GM19397 (cell line): ENCODE results near the gene NTRK1.

Experiments used
- ATAC-seq: cut with Tn5 transposase; IDR thresholded peaks from one replicate; pipeline ENCODE4 v1.9.1; 2021; ENCODE audit warnings: mild to moderate bottlenecking, moderate library complexity; ENCODE audit not compliant: unreplicated experiment

NTRK1 gene

DNA sequence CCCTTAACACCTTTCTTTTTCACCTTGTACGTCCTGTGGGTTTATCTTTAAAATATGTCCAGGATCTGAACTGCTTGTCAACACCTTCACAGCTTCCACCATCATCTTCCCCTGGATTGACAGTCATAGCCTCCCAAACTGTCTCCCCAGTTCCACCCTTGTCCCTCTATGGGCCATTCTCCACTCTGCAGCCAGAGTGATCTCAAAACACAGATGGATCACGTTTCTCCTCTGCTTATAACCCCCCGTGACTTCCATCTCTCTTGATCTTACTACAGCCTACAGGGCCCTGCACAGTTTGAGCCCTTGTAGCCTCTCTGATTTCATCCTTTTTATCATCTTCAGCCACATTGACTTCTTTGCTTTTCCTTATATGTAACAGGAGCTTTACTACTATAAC, 6.0 kb upstream of the NTRK1 start:
- ATAC-seq: no peak

DNA sequence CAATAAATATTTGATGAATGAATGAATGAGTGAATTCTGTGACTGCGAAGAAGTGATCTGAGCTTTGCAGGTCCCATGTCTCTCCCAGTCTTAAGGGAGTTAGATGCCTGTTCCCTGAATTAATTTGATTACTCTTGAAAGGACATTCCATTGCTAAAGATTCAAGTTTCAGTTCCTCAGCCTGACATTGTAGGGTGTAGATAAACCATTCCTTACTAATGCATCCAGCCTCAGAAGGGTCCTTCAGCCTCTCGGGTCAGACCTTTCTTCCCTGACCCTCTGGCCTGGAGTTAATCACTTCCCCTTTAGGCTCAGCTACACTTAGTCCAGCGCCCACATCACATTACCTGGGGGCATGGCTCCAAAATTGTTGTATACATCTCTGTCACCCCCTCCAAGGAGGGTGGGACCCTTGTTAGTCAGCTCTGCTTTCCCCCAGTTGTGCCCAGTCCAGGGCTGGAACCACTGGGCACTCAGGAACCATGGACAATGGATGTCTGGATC, 4.3 kb upstream of the NTRK1 start:
- no peak for ATAC-seq

DNA sequence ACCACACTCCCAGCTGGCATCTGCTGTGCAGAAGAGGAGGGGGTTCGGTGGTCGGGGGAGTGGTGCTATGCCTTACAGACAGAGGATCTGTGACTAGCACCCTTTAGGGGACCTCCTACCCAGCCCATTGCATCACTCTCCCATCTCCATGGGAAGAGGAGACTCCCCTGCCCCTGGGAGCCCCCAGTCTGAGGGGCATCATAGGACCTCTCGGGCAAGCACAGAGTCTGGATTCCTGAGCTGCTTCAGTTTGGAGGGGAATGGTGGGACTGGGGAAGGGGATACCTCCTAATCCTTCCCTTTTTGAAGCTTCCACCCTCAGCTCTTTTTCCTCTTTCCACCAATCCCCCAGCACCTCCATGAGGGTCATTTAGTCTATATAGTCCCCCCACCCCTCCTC, 3.1 kb upstream of the NTRK1 start:
- ATAC-seq: no peak

DNA sequence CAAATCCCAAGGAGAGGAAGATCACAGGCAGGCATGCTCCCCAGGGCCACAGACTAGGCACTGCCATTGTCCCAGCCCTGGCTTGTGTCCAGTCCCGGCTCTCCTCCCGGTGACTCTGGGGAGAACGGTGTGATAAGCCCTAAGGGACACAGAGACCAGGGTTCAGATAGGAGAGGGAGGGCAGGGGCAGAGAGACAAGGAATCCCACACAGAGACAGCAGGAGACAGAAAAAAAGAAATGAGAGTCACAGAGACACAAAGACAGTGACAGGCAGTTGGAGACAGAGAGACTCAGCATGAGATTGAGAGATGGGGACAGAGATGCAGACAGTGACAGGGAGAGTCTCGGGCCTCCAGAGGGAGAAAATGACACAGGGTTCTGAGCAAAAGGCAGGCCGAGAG, 2.1 kb upstream of the NTRK1 start:
- ATAC-seq: no peak

DNA sequence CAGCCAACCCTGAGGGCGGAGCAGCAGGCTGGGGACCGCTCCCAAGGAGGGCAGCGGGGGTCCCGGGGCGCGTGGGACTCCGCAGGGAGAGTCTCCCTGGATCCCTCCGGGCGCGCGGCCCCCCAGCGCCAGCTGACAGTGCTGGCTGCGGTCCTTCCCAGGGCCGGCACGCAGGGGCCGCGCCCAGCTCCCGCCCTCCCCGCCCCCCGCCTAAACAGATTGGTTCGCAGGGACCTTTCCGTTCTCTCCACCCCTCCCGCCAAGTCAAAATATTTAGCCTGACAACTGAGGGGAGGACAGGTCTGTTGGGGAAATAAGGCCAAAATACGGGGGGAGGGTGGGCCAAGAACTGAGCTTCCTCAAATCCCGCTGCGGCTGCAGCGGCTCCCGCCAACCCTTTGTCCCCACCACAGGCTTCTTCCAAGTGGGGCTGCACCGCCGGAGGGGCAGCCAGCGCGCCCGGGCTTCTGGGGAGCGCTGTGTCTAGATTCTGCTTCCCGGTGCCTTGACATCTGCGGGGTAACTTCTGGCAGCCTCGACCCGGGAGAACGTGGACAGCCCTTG, 1.6 kb upstream of the NTRK1 start, which contains the start of gene INSRR:
TSS of gene INSRR (minus strand) at position 159 of the 564 bp plus-strand sequence. CDS start 496 bp downstream, outside the sequence.
- no peak for ATAC-seq

DNA sequence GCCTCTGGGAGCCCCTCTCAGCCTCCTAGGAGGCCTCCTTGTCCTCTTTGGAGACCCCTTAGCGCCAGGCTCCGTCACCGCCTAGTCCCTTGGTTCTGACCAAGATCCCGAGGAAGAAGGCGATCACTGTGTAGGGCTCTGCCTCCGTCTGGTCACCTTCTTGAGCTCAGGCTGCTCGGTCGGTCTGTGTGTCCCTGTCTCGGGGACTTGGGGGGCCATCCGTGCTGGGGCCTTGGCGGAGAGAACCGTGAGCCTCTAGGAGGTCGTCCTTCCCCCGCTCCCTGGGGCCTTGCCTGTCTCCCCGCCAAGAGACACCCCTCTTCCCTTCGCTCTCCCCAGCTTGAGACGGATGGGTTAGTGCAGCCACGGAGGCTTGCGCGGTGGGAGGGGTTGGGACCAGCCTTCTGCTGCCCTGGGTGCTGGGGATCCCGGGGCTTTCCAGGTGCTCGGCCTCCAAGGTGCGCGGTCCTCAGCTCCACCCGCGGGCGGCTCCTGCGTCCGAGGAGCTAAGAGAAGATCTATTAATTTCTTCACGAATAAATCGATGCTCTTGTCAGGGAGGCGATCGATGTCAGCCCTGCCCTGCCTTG, 1.0 kb upstream of the NTRK1 start:
- ATAC-seq: no peak

DNA sequence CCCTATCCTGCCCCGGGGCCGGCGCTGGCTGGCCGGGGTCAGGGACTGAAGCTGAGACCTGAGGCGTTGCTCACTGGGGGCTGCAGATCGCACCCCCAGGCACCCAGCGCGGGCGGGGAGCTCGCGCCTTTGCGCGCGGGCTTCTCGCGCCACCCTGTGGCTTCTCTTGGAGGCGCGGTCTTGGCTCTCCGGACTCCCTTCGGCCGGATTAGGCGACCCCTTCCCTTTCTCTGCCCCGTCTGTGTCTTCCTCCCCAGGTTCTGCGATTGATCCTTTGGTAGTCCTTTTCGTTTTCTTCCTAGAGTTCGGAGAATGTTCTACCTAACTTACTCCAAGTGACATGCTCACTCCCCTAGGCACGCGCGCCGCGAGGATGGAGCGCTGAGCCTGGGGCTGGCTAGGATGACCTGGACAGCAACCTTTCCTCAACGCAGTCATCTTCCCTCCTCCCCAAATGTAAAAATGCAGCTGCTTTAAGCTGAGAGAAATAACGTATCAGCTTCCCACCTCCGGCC, 495 bp upstream of the NTRK1 start:
- ATAC-seq: no peak

DNA sequence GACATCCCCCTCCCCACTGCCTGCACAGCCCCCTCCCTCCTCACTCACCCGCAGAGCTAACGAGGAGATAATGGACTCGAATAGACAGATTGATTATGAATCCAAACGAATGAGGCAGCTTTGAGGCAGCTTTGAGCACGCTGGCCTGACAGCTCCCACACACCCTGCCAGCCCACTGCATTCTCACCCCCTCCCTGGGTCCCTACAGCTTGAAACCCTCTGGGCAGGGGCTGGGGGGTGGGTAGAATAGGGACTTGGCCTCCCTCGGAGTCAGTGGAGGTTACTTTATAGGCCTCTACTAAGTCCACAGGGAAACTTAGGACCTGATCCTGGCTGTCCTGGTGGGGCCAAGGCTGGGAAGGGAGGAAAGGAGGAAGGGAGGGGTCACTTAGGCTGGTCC, 1.9 kb downstream of the NTRK1 start:
- no peak for ATAC-seq

DNA sequence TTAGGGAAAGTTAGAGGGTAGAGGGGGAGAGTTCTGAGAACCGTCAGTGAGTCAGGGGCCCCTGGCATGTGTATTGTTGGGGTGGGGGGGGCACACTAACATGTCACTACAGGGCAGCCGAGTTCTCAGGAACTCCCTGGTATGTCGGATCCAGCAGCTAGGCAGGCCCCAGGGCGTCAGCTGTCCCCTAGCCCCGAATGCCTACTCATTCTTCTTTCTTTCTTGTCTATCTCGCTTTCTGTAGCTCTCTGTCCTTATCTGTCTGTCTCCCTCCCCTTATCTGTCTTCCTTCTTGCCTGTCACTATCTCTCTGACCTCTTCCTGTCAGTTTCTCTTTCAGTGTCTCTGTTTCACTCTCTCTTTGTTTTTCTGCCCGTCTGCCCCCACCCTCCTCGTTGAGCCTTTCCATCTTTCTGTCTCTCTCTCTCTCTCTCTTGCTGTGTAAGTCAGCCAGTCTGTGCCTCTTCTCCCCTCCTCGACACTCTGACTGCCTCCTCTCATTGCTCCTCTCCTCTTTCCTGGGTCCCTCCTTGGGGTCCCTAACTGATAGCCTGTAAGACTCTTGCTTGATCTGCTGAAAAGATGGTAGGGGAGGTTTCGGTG, 2.4 kb downstream of the NTRK1 start:
- no peak for ATAC-seq

DNA sequence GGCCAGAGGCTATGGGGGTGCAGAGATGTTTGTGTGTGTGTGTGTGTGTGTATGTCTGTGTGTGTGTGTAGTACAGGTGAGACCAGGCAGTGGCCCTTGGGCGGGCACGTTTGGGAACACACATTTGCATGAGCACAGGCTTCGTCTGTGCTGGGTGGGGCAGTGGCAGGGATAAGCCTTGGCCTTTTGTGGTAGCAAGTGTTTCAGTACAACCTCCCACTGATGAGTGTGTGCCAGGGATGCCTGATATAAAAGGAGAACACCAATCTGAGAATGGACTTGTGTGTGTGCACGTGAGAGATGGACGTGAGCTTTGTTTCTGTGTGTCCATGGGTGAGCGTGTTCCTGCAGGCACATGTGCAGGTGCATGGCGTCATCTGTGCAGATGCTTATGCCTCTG, 3.0 kb downstream of the NTRK1 start:
- ATAC-seq: no peak

DNA sequence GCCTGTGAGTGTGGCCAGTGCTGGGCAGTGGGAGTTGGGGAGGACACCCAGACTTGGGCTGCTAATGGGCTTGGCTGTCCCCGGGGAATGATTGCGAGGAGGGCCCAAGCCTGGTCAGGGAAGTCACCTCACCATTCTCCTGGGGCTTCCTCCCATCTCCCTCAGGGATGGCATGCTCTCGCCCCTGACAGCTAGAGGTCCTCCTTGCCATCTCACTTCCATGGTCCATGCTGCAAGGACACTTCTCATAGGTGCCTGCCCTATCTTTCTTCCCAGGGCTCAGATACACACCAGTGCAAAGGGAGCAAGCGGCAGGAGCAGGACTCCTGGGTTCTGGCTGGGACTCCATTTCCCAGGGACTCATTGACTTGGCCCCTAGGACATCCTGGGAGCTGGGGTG, 4.1 kb downstream of the NTRK1 start:
- no peak for ATAC-seq

DNA sequence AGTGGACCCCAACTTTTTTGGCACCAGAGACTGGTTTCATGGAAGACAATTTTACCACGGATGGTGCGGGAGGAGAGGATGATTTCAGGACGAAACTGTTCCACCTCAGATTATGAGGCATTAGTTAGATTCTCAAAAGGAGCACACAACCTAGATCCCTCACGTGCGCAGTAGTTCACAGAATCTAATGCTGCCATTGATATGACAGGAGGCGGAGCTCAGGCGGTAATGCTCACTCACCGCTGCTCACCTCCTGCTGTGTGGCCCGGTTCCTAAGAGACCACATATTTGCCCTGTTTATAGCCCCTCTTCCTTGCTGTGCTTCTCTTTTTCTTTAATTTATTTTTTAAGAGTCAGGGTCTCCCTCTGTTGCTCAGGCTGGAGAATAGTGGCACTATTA, 4.6 kb downstream of the NTRK1 start:
- no peak for ATAC-seq

DNA sequence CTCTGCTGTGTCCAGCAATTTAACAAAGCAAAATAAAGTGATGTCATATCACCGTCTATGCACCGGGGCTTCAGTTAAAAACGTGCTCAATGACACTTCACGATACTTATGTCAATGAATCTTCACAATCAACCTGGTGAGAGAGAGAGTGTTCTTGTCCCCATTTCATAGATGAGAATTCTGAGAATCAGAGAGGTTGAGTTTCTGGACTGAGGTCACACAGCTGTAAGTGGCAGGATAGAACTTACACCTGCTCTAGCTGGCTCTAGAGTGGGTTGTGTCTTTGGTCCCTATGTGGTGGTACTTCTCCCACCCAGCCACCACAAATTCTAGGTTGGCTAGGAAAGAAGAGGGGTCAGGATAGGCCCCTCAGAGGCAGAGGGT, 5.2 kb downstream of the NTRK1 start:
- no peak for ATAC-seq

DNA sequence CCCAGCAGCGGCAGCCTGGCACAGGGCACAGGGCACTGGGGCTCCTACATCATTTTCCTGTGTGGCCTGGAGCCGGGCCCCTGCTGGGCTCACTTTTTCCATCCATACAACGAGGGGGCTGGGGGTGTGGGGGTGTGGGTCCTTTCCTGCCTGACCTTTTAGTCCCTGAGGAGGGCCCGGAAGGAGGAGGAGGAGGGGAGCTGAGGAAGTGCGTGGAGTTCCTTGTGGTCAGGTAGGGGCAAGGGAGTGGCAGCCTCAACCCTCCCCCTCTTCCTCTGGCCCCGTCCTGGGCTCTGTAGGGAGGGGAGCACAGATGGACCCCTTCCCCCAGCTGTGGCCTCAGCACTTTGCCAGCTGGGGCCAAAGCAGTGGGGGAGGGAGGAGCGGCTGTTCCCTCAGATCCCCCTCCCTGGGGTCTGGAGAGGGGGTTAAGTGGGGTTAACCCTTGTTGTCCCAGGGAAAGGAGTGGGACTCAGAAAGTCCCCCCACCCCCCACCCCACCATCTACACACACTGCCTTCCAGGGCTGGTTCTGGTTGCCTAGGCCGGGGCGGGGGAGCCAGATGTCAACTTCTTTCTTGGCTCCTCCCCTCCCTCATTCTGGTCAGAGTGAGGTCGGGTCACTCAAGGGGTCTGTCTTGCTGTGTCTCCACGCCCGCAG, 5.7 kb downstream of the NTRK1 start:
- ATAC-seq: no peak

DNA sequence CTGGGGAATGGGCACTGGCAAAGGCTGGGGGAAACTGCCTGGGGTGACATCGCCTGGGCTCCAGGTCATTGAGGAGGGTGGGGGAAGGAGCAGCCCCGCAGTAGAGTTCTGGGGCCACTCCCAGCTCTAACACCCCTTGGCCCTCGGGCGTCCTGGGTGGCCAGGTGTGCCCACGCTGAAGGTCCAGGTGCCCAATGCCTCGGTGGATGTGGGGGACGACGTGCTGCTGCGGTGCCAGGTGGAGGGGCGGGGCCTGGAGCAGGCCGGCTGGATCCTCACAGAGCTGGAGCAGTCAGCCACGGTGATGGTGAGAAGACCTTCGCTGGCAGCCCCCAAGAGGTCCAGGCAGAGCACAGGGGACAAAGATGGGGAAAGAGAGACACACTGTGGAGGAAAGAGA, 7.7 kb downstream of the NTRK1 start:
- no peak for ATAC-seq

DNA sequence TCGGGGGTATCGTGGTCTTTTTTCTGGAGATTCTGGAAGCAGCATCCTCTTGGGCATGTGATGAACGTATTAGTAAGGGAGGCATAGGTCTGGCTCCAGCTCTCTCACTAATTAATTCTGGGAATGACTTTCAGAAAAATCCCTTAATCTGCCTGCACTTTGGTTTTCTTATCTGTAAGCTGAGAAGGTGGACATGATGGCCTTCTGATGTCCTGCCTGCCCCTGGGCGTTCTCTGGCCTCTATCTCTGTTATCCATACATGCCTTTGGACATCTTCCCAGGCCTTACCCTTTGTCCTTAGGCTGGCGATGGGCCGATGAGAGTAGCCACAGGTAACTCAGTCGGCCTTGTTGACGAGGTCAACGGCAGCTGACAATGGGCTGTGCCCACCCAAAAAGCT, 8.8 kb downstream of the NTRK1 start:
- ATAC-seq: no peak

DNA sequence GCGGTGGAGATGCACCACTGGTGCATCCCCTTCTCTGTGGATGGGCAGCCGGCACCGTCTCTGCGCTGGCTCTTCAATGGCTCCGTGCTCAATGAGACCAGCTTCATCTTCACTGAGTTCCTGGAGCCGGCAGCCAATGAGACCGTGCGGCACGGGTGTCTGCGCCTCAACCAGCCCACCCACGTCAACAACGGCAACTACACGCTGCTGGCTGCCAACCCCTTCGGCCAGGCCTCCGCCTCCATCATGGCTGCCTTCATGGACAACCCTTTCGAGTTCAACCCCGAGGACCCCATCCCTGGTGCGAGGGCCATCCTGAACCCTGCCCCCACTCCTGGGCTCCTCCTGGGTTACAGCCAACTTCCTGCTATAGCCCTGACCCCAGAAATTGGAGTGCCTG, 13.0 kb downstream of the NTRK1 start:
- ATAC-seq: no peak

DNA sequence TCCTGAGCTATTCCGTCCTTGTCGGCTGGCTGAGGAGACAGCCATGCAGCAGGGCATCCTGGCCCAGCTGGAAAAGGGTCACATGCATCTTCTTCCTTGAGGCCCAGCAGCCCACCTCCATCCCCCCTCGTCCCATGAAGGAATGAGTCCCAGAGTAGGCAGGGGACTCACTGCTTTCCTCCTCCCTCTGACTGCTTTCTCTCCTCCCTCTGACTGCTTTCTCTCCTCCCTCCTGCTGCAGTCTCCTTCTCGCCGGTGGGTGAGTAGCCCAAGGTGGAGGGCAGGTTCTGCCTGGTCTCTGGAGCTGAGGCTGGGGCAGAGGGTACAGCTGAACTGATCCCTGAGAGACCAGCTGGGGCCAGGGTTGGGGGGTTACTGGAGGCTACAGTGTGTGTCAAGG, 13.5 kb downstream of the NTRK1 start:
- ATAC-seq: no peak

DNA sequence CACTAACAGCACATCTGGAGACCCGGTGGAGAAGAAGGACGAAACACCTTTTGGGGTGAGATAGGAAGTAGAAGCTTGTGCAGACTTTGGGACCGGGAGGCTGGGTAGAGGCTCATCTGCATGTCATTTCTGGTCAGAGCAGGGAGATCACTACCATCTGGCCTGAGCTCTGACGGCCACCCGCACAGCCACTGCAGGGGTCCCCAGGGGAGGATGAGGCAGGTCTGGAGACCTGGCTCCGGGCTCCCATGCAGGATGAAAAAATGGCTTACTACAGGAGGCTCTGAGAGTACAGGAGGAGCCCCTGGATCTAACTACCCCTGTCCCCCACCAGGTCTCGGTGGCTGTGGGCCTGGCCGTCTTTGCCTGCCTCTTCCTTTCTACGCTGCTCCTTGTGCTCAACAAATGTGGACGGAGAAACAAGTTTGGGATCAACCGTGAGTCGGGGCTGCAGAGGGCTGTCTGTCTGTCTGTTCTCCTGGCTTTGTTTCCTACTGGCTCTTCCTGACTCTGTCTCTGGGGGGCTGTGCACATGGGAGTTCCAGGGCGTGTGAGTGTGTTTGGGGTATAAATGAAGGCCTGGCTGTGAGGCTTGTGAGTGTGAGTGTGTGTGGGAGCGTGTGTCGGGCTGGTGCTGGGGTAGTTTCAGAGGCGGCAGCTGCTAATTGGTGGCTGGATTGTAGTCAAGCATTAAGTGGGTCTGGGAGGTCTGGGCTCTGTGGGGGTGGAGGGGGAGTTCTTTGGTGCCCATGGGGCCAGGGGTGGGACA, 14.1 kb downstream of the NTRK1 start:
- no peak for ATAC-seq

DNA sequence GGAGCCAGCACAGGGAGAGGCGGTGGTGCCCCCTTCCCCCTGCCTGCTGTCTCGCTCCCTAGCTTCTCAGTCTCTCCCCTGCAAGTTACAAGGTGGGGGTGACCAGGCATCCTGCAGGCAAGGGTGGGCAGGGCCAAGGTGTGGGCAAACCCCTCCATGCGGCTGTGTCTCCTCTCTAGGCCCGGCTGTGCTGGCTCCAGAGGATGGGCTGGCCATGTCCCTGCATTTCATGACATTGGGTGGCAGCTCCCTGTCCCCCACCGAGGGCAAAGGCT, 14.6 kb downstream of the NTRK1 start:
- no peak for ATAC-seq

DNA sequence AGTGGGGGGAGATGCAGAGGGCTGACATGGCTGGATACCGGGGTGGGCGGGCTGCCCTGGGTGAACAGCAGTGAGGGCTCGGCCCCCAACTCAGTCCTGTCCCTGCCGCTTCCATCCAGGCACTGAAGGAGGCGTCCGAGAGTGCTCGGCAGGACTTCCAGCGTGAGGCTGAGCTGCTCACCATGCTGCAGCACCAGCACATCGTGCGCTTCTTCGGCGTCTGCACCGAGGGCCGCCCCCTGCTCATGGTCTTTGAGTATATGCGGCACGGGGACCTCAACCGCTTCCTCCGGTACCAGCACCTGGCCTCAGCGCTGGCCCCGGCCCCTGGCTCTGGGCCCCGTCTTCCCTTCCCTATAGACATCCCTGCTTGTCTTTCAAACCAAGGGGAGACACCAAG, 15.6 kb downstream of the NTRK1 start:
- ATAC-seq: no peak
